PC-3 (cell line): ENCODE results near the gene VWA8. TPM values are rescaled to one million over a fixed set of nuclear protein-coding genes. Genes with fewer than 3 reads are reported as not detected.

Experiments
- ATAC-seq: fragments of 200-7000 bp; cut with Tn5 transposase; 2 replicates; pipeline ENCODE4 v1.9.1; 2020; ENCODE audit warnings: mild to moderate bottlenecking, moderate library complexity
- BruUV-seq: library from RNA; stranded (reverse); fragments of 400-500 nt; replicated peaks from 2 replicates; lab custom pipeline; 2021; lab: Mats Ljungman, UMichigan
- CTCF ChIA-PET: fragments of 300-600 bp; sonication (Branson Sonifier 250); formaldehyde crosslinking; loops from one replicate; lab custom pipeline; 2022; ENCODE audit warnings: antibody characterized with exemption; lab: Charles Lee
- POLR2A ChIA-PET: fragments of 300-600 bp; sonication (Branson Sonifier 250); formaldehyde crosslinking; loops from one replicate; lab custom pipeline; 2022; ENCODE audit warnings: antibody characterized with exemption; ENCODE audit not compliant: unreplicated experiment; lab: Charles Lee
- DNase-seq: peaks from one replicate; pipeline ENCODE4 v3.0.0-alpha.2; 2015
- H2AFZ ChIP-seq: fragments of 300-600 bp; sonication (generic); 2 replicates; pipeline ENCODE4 v1.6.0; 2016; ENCODE audit warnings: antibody characterized with exemption, low read length
- H3F3A ChIP-seq: fragments of 300-600 bp; sonication (generic); one replicate; pipeline ENCODE4 v1.6.0; 2017; ENCODE audit warnings: antibody characterized with exemption, low read length, control low read depth, mild to moderate bottlenecking; ENCODE audit not compliant: unreplicated experiment
- H3K27ac ChIP-seq: fragments of 300-600 bp; sonication (generic); 2 replicates; pipeline ENCODE4 v1.5.1; 2016; ENCODE audit warnings: mild to moderate bottlenecking, low read length
- H3K27me3 ChIP-seq: fragments of 300-600 bp; sonication (generic); 2 replicates; pipeline ENCODE4 v1.6.1; 2016; ENCODE audit warnings: low read length, mixed read lengths
- H3K36me3 ChIP-seq: fragments of 300-600 bp; sonication (generic); 2 replicates; pipeline ENCODE4 v1.6.1; 2016; ENCODE audit warnings: low read depth, mixed run types, low read length, mixed read lengths
- H3K4me1 ChIP-seq: fragments of 300-600 bp; sonication (generic); 2 replicates; pipeline ENCODE4 v1.5.1; 2016; ENCODE audit warnings: low read length; ENCODE audit not compliant: insufficient read depth
- H3K4me2 ChIP-seq: fragments of 300-600 bp; sonication (generic); 2 replicates; pipeline ENCODE4 v1.6.0; 2016; ENCODE audit warnings: low read length
- H3K4me3 ChIP-seq: fragments of 300-600 bp; sonication (generic); 2 replicates; pipeline ENCODE4 v1.5.1; 2016; ENCODE audit warnings: mild to moderate bottlenecking, low read length, mixed read lengths
- H3K79me2 ChIP-seq: fragments of 300-600 bp; sonication (generic); 2 replicates; pipeline ENCODE4 v1.6.1; 2017; ENCODE audit warnings: low read length, mixed read lengths
- H3K9ac ChIP-seq: fragments of 300-600 bp; sonication (generic); 2 replicates; pipeline ENCODE4 v1.6.0; 2016; ENCODE audit warnings: mild to moderate bottlenecking, low read length
- H3K9me2 ChIP-seq: fragments of 300-600 bp; sonication (generic); replicated peaks from 2 replicates; pipeline ENCODE4 v1.6.1; 2016; ENCODE audit warnings: mixed run types, low read length, mixed read lengths
- H3K9me3 ChIP-seq: fragments of 300-600 bp; sonication (generic); 2 replicates; pipeline ENCODE4 v1.6.1; 2016; ENCODE audit warnings: low read length, mixed read lengths
- H4K20me1 ChIP-seq: fragments of 300-600 bp; sonication (generic); 2 replicates; pipeline ENCODE4 v1.6.1; 2016; ENCODE audit warnings: low read length, mixed read lengths
- EZH2 ChIP-seq: fragments of 300-600 bp; sonication (generic); IDR thresholded peaks from one replicate; pipeline ENCODE4 v1.6.1; 2017; ENCODE audit warnings: antibody characterized with exemption, mild to moderate bottlenecking, low read length; ENCODE audit not compliant: unreplicated experiment
- EZH2phosphoT487 ChIP-seq: fragments of 300-600 bp; sonication (generic); IDR thresholded peaks from 2 replicates; pipeline ENCODE4 v1.6.1; 2018; ENCODE audit warnings: mild to moderate bottlenecking, antibody characterized with exemption, low read length, borderline replicate concordance
- intact Hi-C: fragments of 100-400 bp; cut with micrococcal nuclease; formaldehyde crosslinking; loops from 2 replicates; pipeline ENCODE4 v1.9.0; 2023
- total RNA-seq: library from RNA; depleted of rRNA; stranded (reverse); fragments of >200 nt; gene quantifications from 2 replicates; pipeline ENCODE4 v1.2.3, GENCODE V29; 2014
- TF ChIP-seq, protein P1 (sequence below): fragments of 300-600 bp; sonication (generic); conservative IDR thresholded peaks from 2 replicates; pipeline ENCODE4 v1.5.1; 2017; ENCODE audit warnings: antibody characterized with exemption, low read depth, mild to moderate bottlenecking, low read length

Gene VWA8
- total RNA-seq, 1 experiment from 2014 or later = 10.0 TPM

DNA sequence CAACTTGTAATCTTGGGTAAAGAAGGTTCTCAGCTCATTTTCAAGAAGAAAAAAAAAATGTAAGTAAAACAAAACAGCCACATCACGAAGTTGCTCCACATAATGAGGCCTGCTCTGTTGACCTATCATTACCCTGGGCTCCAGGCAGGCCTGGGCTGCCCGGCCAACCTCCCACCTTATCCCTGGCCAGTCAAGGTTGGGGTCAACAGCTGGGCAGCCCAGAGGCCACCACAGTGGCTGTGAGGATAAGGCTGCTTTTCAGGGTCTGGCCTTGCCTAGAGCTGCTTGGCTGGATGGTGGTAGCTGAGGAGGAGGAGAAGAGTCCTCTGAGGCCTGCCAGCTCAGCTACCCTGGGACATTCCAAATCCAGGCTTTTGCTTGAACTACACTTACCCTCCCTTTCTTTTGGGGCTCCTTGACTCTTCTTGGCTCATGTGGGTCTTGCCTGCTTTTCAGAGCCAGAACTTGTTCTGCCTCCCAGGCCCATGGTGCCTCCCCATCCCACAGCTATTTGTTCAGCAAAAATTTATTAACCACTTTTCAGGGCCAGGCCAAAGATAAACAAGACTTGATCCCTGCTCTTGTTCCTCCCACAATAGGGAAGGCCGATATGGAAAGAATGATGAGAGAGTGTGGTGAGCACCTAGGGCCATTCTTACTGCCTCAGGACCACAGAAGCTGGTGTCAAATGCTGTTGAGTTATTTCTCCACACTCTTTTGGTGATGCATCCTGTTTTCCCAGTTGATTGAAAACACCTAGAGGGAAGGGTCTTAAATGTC, 401.9 kb downstream of the VWA8 start:
- H3K4me3 ChIP-seq = no peak overlapping the region
- no peaks in the 10 kb centered on the region for H3F3A ChIP-seq
- intact Hi-C loops = no loop called here
- H3K36me3 ChIP-seq = no peaks in the 10 kb centered on the region
- no peak overlapping the region for H3K27ac ChIP-seq
- BruUV-seq = no TSS peak
- POLR2A ChIA-PET = no interaction called here
- CTCF ChIA-PET = no interaction called here
- H3K9me2 ChIP-seq = no peaks in the 10 kb centered on the region
- no peaks in the 10 kb centered on the region for H3K9me3 ChIP-seq
- no peak overlapping the region for H3K9ac ChIP-seq
- no peaks in the 10 kb centered on the region for H3K27me3 ChIP-seq
- H3K4me1 ChIP-seq = peaks cover 4% of the 10 kb centered on the region; the same call in 1 of the 2 replicates
- no peaks in the 10 kb centered on the region for H3K79me2 ChIP-seq
- ATAC-seq (no peak), DNase-seq (no peak)
- no peak for TF ChIP-seq EZH2
- TF ChIP-seq, protein P1, sequence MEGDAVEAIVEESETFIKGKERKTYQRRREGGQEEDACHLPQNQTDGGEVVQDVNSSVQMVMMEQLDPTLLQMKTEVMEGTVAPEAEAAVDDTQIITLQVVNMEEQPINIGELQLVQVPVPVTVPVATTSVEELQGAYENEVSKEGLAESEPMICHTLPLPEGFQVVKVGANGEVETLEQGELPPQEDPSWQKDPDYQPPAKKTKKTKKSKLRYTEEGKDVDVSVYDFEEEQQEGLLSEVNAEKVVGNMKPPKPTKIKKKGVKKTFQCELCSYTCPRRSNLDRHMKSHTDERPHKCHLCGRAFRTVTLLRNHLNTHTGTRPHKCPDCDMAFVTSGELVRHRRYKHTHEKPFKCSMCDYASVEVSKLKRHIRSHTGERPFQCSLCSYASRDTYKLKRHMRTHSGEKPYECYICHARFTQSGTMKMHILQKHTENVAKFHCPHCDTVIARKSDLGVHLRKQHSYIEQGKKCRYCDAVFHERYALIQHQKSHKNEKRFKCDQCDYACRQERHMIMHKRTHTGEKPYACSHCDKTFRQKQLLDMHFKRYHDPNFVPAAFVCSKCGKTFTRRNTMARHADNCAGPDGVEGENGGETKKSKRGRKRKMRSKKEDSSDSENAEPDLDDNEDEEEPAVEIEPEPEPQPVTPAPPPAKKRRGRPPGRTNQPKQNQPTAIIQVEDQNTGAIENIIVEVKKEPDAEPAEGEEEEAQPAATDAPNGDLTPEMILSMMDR = no peak
- TF ChIP-seq EZH2phosphoT487 = no peak
- H2AFZ ChIP-seq = no peak overlapping the region
- no peaks in the 10 kb centered on the region for H4K20me1 ChIP-seq
- H3K4me2 ChIP-seq = no peak overlapping the region

- H3K9me2 ChIP-seq = no peaks in the 10 kb centered on the region
- CTCF ChIA-PET = no interaction called here
- H3F3A ChIP-seq = no peaks in the 10 kb centered on the region
- H3K9me3 ChIP-seq = no peaks in the 10 kb centered on the region
- H3K4me2 ChIP-seq = no peak overlapping the region
- POLR2A ChIA-PET = no interaction called here
- no TSS peak for BruUV-seq
- no peak overlapping the region for H2AFZ ChIP-seq
- no peak for ATAC-seq
- no peaks in the 10 kb centered on the region for H3K4me1 ChIP-seq
- no peak overlapping the region for H3K27ac ChIP-seq
- DNase-seq = no peak
- no peaks in the 10 kb centered on the region for H3K36me3 ChIP-seq
- intact Hi-C loops = no loop called here
- H4K20me1 ChIP-seq = no peaks in the 10 kb centered on the region
- TF ChIP-seq EZH2 (no peak), EZH2phosphoT487 (no peak)
- no peak overlapping the region for H3K9ac ChIP-seq
- no peak overlapping the region for H3K4me3 ChIP-seq
- no peaks in the 10 kb centered on the region for H3K27me3 ChIP-seq
- no peaks in the 10 kb centered on the region for H3K79me2 ChIP-seq
Measured at GRCh38 chr13:41557719-41558118, 403.2 kb downstream of the VWA8 start.

DNA sequence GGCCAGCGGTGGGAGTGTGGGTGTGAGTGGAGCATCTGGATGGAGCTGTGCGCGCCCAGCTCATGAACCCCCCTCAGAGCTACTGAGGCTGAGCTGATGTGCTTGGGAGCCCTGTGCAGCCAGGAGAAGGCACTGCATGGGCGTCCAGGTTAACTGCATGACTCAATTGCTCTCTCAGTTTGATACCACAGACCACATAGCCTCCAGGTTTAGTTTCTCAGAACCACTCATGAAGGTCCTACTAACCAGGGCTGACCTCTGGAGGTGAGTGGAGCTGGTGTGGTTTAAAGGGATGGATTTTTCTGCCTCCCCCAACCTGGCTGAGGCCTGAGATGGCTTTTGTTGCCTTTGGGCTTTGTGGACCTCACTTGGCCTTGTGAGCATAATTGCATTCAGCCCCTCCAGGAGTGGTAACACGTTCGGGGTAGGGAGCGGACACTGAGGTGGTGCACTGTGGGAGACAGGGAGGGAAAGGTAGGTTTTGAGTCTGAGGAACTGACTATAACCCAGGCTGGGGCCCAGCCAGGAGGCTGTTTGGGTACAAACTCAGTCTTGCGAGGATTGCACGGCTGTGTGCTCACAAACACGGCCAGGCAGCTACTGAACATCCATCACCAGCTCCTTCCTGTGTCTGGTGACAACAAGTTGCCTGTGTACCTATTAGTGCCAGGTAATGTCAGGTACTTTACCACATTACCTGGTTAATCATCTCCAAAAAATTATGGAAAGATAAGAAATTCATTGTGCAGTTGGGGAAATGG, 406.1 kb downstream of the VWA8 start:
- H3K4me3 ChIP-seq = no peak overlapping the region
- H3K27ac ChIP-seq = no peak overlapping the region
- ATAC-seq = no peak
- TF ChIP-seq, protein P1 = no peak
- TF ChIP-seq EZH2phosphoT487 = no peak
- TF ChIP-seq EZH2 = no peak
- H3K9me3 ChIP-seq = no peaks in the 10 kb centered on the region
- ChIA-PET CTCF (no interaction called here), POLR2A (no interaction called here)
- no peak overlapping the region for H2AFZ ChIP-seq
- H3K79me2 ChIP-seq = no peaks in the 10 kb centered on the region
- no peaks in the 10 kb centered on the region for H3K27me3 ChIP-seq
- H4K20me1 ChIP-seq = no peaks in the 10 kb centered on the region
- H3K36me3 ChIP-seq = no peaks in the 10 kb centered on the region
- DNase-seq = no peak
- no peaks in the 10 kb centered on the region for H3F3A ChIP-seq
- H3K9me2 ChIP-seq = no peaks in the 10 kb centered on the region
- no peaks in the 10 kb centered on the region for H3K4me1 ChIP-seq
- H3K4me2 ChIP-seq = no peak overlapping the region
- BruUV-seq = no TSS peak
- no peak overlapping the region for H3K9ac ChIP-seq
- intact Hi-C loops = no loop called here
